HG03025 (cell line): ENCODE measurements around the gene MYLK2.

Experiments
- ATAC-seq: cut with Tn5 transposase; IDR thresholded peaks from one replicate; pipeline ENCODE4 v1.9.1; 2021; ENCODE audit warnings: mild to moderate bottlenecking, moderate library complexity; ENCODE audit not compliant: unreplicated experiment, low FRiP score

MYLK2 gene

GRCh38 chr20:31869942-31870725 lies 51.0 kb downstream of the MYLK2 start, which contains the start of the genes DUSP15 and TTLL9:
Gene DUSP15, minus strand, starts transcription at chr20:31870527. Its CDS starts 190 bp downstream, at chr20:31870337.
Gene TTLL9, plus strand, starts transcription at chr20:31870634. Its CDS starts 493 bp downstream, at chr20:31871127.
- no peak for ATAC-seq

DNA sequence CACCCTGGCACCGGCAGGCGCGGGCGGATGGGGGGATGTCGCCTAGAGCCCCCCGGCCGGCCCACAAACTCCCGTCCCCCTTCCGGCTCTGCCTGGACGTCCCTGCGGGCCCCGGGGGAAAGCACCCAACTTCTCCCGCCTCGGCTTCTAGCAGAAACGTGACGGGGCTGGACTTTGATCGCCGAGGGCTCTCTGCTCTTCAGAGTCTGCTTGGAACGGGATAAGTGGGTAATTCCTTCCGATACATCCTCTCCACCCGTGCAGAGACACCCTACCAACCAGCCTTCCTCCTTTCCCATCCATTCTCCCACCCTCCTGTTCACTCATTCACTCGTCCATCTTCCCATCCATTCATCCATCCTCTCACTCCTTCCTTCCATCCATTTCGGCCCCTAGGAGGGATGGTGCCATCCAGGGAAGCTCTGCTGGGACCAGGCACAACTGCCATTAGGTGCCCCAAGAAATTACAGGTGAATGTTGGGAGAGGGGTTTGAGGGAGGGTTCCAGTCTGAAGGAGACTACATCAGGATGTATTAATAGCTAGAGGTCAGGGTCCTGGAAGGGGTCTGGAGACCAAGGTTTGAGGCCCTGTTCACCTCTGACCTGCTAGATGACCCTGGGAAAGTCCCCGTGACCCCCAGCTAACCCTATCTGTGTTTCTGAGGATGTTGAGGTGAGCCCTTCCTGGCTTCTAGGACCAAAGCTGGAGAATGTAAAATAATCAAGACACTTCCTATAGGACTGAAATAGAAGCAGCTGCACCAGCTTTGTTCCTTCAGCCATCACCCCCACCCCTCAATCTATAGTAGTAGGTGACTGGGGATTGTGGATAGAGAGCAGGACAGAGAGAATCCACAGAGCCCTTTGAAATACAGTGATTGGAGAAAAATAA lies 51.8 kb downstream of the MYLK2 start:
- ATAC-seq = no peak

DNA sequence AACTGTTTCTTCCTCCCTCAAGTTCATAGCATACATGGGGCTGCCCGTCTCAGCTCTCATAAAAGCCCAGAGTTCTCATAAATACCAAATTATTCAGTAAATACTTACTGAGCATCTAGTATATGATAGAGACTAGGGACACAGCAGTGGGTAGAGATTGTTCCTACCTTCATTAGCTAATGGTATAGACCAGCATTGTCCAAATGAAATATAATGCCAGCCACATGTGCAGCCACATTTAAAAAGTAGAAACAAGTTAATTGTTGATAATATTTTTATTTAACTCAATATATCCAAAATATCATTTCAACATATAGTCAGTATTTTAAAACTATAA lies 52.4 kb downstream of the MYLK2 start:
- ATAC-seq = no peak

DNA sequence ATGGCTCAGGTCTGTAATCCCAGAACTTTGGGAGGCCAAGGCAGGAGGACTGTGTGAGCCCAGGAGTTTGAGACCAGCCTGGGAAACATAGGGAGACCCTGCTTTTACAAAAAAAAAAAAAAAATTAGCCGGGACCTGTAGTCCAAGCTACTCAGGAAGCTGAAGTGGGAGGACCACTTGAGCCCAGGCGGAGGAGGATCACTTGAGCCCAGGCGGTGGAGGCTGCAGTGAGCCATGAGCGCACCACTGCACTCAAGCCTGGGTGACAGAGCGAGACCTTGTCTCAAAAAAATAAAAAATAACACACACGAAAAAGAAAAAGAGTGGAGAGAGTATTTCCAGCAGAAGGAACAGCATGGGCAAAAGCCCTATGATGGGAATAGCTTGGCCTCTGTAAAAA lies 53.2 kb downstream of the MYLK2 start:
- no peak for ATAC-seq

DNA sequence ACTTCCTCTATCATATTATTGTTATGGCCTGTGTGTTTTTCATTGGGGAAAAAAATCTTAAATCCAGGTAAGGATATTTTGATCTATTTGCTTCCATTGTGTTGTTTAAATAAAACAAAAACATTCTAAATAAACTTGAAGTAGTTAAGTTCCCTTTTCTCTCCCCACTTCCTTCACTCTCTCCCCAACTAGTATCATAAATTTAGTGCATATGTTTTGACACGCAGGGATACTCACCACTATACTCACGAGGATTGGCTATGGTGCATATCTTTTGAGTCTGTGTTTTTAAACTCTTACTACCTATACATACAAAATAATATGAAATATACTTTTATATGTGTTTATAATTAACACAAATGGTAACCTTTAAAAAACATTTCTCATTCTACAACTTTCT lies 56.5 kb downstream of the MYLK2 start:
- no peak for ATAC-seq

DNA sequence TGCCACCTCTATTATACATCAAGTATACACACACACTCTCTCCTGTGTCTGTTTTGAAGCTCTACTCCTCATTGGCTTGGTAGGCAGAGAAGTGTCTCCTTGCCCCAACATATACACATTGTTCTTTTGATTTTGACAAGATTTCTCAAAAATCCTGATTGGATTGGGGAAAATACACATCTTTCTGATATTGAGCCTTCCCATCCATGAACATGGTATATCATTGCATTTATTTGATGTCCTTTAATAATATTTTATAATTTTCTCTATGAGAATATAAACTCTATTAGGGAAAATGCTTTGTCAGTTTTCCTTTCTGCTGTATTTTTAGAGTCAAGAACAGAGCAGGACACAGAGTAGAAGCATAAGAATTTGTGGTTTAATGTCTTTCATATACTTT lies 58.5 kb downstream of the MYLK2 start:
- ATAC-seq = no peak

- ATAC-seq = peak; percentile 68
Measured at GRCh38 chr20:31879143-31879987, 60.2 kb downstream of the MYLK2 start.

GRCh38 chr20:31881945-31882344 lies 62.8 kb downstream of the MYLK2 start:
- ATAC-seq = no peak

GRCh38 chr20:31883829-31884228 lies 64.7 kb downstream of the MYLK2 start:
- no peak for ATAC-seq
